HUES6 (cell line): ENCODE data around the gene CD164L2.
A peak's percentile ranks its signal among the peaks of the same experiment; 100 is the strongest.
"Not testable (repeated sequence)": the region's sequence is repeated elsewhere in the genome, so short reads cannot be mapped to it uniquely, and the experiment has no call there.

Source experiments
- H3K27ac ChIP-seq: 2 replicates; pipeline ENCODE4 v1.7.0; 2013; ENCODE audit warnings: low read depth, mild to moderate bottlenecking, low read length, inconsistent platforms
- H3K27me3 ChIP-seq: 2 replicates; pipeline ENCODE4 v1.6.1; 2013; ENCODE audit warnings: low read length; ENCODE audit not compliant: control insufficient read depth, insufficient read depth
- H3K36me3 ChIP-seq: 2 replicates; pipeline ENCODE4 v1.6.1; 2013; ENCODE audit warnings: low read length; ENCODE audit not compliant: control insufficient read depth, insufficient read depth
- H3K4me1 ChIP-seq: 2 replicates; pipeline ENCODE4 v1.6.1; 2013; ENCODE audit warnings: low read length; ENCODE audit not compliant: control insufficient read depth, insufficient read depth
- H3K4me3 ChIP-seq: 2 replicates; pipeline ENCODE4 v1.5.1; 2013; ENCODE audit warnings: low read depth, low read length
- H3K9ac ChIP-seq: one replicate; pipeline ENCODE4 v1.6.1; 2013; ENCODE audit warnings: mild to moderate bottlenecking, low read length
- H3K9me3 ChIP-seq: 2 replicates; pipeline ENCODE4 v1.6.1; 2013; ENCODE audit warnings: low read depth, low read length; ENCODE audit not compliant: control insufficient read depth, insufficient read depth

The CD164L2 gene

GRCh38 chr1:27395441-27396195 lies 12.5 kb upstream of the CD164L2 start:
- Histone ChIP-seq H3K4me3 (no peak overlapping the region), H3K27ac (no peak overlapping the region), H3K9me3 (no peaks in the 10 kb centered on the region), H3K4me1 (peaks cover 47% of the 10 kb centered on the region), H3K36me3 (peaks cover 8% of the 10 kb centered on the region), H3K27me3 (no peaks in the 10 kb centered on the region), H3K9ac (no peak overlapping the region)

GRCh38 chr1:27394925-27395324 lies 11.8 kb upstream of the CD164L2 start:
- H3K27ac ChIP-seq, result no peak overlapping the region
- H3K9me3 ChIP-seq, result no peaks in the 10 kb centered on the region
- no peaks in the 10 kb centered on the region for H3K27me3 ChIP-seq
- H3K4me1 ChIP-seq, result peaks cover 40% of the 10 kb centered on the region
- H3K36me3 ChIP-seq, result peaks cover 8% of the 10 kb centered on the region
- no peak overlapping the region for H3K4me3 ChIP-seq
- no peak overlapping the region for H3K9ac ChIP-seq

- peaks cover 36% of the 10 kb centered on the region for H3K4me1 ChIP-seq
- H3K4me3 ChIP-seq, result no peak overlapping the region
- peaks cover 8% of the 10 kb centered on the region for H3K36me3 ChIP-seq
- no peak overlapping the region for H3K9ac ChIP-seq
- H3K9me3 ChIP-seq, result no peaks in the 10 kb centered on the region
- no peaks in the 10 kb centered on the region for H3K27me3 ChIP-seq
- no peak overlapping the region for H3K27ac ChIP-seq
Measured at GRCh38 chr1:27394282-27394658, 11.1 kb upstream of the CD164L2 start.

- no peak overlapping the region for H3K27ac ChIP-seq
- H3K27me3 ChIP-seq, result no peaks in the 10 kb centered on the region
- H3K9ac ChIP-seq, result no peak overlapping the region
- H3K4me3 ChIP-seq, result peak overlapping the region; percentile 81; the same call in 1 of the 2 replicates
- no peaks in the 10 kb centered on the region for H3K9me3 ChIP-seq
- H3K4me1 ChIP-seq, result peaks cover 31% of the 10 kb centered on the region
- peaks cover 8% of the 10 kb centered on the region for H3K36me3 ChIP-seq
Measured at GRCh38 chr1:27393641-27394281, 10.6 kb upstream of the CD164L2 start.

- peaks cover 8% of the 10 kb centered on the region for H3K36me3 ChIP-seq
- no peaks in the 10 kb centered on the region for H3K27me3 ChIP-seq
- H3K9ac ChIP-seq, result peak overlapping the region; percentile 74
- peak overlapping the region; percentile 90; the same call in 1 of the 2 replicates for H3K27ac ChIP-seq
- peak overlapping the region; percentile 81 for H3K4me3 ChIP-seq
- H3K4me1 ChIP-seq, result peaks cover 24% of the 10 kb centered on the region
- H3K9me3 ChIP-seq, result no peaks in the 10 kb centered on the region
Measured at GRCh38 chr1:27392778-27393635, 9.9 kb upstream of the CD164L2 start.

GRCh38 chr1:27392096-27392777 lies 9.1 kb upstream of the CD164L2 start, which contains the start of gene GPR3:
TSS of gene GPR3 (plus strand) at chr1:27392622. CDS start at chr1:27393799, 1,177 bp downstream.
- Histone ChIP-seq H3K9ac (peak within 1 kb of the TSS; percentile 74), H3K9me3 (no peaks in the 10 kb centered on the region), H3K4me3 (peak within 1 kb of the TSS; percentile 81), H3K27ac (peak within 1 kb of the TSS; percentile 90; the same call in 1 of the 2 replicates), H3K36me3 (peaks cover 8% of the 10 kb centered on the region), H3K4me1 (peaks cover 19% of the 10 kb centered on the region), H3K27me3 (no peaks in the 10 kb centered on the region)

- Histone ChIP-seq H3K4me3 (peak overlapping the region; percentile 81), H3K4me1 (peaks cover 16% of the 10 kb centered on the region), H3K27ac (no peak overlapping the region), H3K9ac (no peak overlapping the region), H3K9me3 (no peaks in the 10 kb centered on the region), H3K36me3 (peaks cover 8% of the 10 kb centered on the region), H3K27me3 (no peaks in the 10 kb centered on the region)
Measured at GRCh38 chr1:27391511-27392095, 8.5 kb upstream of the CD164L2 start.

GRCh38 chr1:27388337-27389005 lies 5.3 kb upstream of the CD164L2 start:
- H3K9me3 ChIP-seq, result no peaks in the 10 kb centered on the region
- H3K4me1 ChIP-seq, result peaks cover 17% of the 10 kb centered on the region
- H3K9ac ChIP-seq, result no peak overlapping the region
- H3K27me3 ChIP-seq, result no peaks in the 10 kb centered on the region
- H3K4me3 ChIP-seq, result no peak overlapping the region
- H3K27ac ChIP-seq, result no peak overlapping the region
- no peaks in the 10 kb centered on the region for H3K36me3 ChIP-seq

- H3K4me3 ChIP-seq, H3K36me3 ChIP-seq, H3K9me3 ChIP-seq, H3K27ac ChIP-seq, H3K4me1 ChIP-seq, H3K9ac ChIP-seq: not testable (repeated sequence)
- H3K27me3 ChIP-seq, result peaks cover 19% of the 10 kb centered on the region
Measured at GRCh38 chr1:27384797-27385196, 1.7 kb upstream of the CD164L2 start.

GRCh38 chr1:27383661-27384060 lies 528 bp upstream of the CD164L2 start:
- H3K27me3 ChIP-seq, result peaks cover 19% of the 10 kb centered on the region
- H3K27ac ChIP-seq, result no peak overlapping the region
- H3K9me3 ChIP-seq, result no peaks in the 10 kb centered on the region
- H3K36me3 ChIP-seq, result no peaks in the 10 kb centered on the region
- peak overlapping the region; percentile 67 for H3K4me3 ChIP-seq
- H3K9ac ChIP-seq, result no peak overlapping the region
- H3K4me1 ChIP-seq, result peaks cover 8% of the 10 kb centered on the region; the same call in 1 of the 2 replicates
